A673 (cell line): Measurements from ENCODE around the gene DOCK4.

ENCODE experiments used
- CTCF ChIP-seq: fragments of 300-800, 200-600 bp; sonication (generic); conservative IDR thresholded peaks from 2 replicates; pipeline ENCODE4 v1.5.1; 2017; ENCODE audit warnings: low read depth, mild to moderate bottlenecking, antibody characterized with exemption, low read length, moderate library complexity, mixed read lengths
- EZH2 ChIP-seq: fragments of 200-600 bp; sonication (generic); IDR thresholded peaks from 2 replicates; pipeline ENCODE4 v1.6.1; 2017; ENCODE audit warnings: borderline replicate concordance, low read depth, mild to moderate bottlenecking, mixed read lengths, antibody characterized with exemption, low read length; ENCODE audit not compliant: poor library complexity, severe bottlenecking

- TF ChIP-seq CTCF = no peak
- no peak for TF ChIP-seq EZH2
Measured at GRCh38 chr7:111955616-111956015, 250.6 kb downstream of the DOCK4 start.
